Right ventricle myocardium inferior (tissue), 1 donor: ENCODE measurements around the gene AGBL2. TPM values are rescaled to one million over a fixed set of nuclear protein-coding genes. Genes with fewer than 3 reads are reported as not detected.
"Not testable (repeated sequence)": the region's sequence is repeated elsewhere in the genome, so short reads cannot be mapped to it uniquely, and the experiment has no call there.

Experiments
- ATAC-seq: fragments of 200-7000 bp; cut with Tn5 transposase; one replicate; pipeline ENCODE4 v1.9.1; 2020; ENCODE audit warnings: mild to moderate bottlenecking, moderate library complexity
- DNase-seq: peaks from one replicate; pipeline ENCODE4 v3.0.0; 2021; ENCODE audit errors: missing footprints
- intact Hi-C: fragments of 100-400 bp; cut with DNase I; formaldehyde crosslinking; loops from one replicate; pipeline ENCODE4 v1.11.0; 2022
- long read RNA-seq: library from polyadenylated mRNA; unstranded; transcript quantifications from one replicate; pipeline ENCODE4 v2.0.0, GENCODE V29; 2021
- total RNA-seq: library from RNA; stranded (reverse); fragmentation: NEBNext Ultra II Directional; extraction: Animal tissue kit (Norgen Biotek cat#: 25700); gene quantifications from one replicate; pipeline ENCODE4 v1.2.1, GENCODE V29; 2021
- donor health status: DM: no; HTN: yes; CAD: no; lungs with severe emphysema.

Gene AGBL2, protein sequence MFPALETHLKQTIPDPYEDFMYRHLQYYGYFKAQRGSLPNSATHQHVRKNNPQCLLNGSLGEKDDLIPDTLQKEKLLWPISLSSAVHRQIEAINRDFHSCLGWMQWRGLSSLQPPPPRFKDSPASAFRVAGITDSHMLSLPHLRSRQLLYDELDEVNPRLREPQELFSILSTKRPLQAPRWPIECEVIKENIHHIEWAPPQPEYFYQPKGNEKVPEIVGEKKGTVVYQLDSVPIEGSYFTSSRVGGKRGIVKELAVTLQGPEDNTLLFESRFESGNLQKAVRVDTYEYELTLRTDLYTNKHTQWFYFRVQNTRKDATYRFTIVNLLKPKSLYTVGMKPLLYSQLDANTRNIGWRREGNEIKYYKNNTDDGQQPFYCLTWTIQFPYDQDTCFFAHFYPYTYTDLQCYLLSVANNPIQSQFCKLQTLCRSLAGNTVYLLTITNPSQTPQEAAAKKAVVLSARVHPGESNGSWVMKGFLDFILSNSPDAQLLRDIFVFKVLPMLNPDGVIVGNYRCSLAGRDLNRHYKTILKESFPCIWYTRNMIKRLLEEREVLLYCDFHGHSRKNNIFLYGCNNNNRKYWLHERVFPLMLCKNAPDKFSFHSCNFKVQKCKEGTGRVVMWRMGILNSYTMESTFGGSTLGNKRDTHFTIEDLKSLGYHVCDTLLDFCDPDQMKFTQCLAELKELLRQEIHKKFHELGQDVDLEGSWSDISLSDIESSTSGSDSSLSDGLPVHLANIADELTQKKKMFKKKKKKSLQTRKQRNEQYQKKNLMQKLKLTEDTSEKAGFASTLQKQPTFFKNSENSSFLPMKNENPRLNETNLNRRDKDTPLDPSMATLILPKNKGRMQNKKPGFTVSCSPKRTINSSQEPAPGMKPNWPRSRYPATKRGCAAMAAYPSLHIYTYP
- total RNA-seq: 0.14 TPM
- long read RNA-seq: 0 reads

DNA sequence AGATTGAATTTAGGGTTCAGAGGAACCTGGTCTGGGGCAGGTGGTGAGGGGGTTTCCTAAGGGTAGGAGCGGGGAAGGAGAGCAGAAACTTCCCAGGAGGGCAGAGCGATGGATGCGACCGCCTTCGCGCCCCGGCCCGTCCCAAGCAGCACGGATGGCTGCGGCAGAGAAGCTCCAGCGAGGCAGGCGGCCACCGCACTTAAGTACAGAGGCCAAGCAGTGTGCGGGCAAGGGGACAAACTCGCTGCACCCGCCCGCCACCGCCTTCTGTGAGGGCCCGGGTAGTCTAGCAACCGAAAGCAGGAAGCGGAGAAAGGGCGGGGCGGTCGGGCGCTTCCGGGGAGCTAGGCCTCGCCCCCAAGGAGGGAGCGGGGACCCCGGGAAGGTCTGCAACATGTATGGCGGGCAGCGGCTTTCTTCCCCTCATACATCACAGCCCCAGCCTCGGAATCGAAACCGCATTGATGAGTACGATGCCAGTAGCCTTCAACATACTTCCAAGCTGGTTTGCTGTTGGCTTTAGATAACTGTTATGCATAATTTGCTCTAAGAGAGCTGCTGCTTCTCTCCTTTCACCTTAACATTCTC is at the start of gene AGBL2:
Gene AGBL2 (minus strand): TSS at position 288 of the 588 bp plus-strand sequence. CDS start 719 bp downstream, outside the sequence.
- DNase-seq (peak; percentile 93), ATAC-seq (peak; percentile 95)
- intact Hi-C loops: no loop called here

DNA sequence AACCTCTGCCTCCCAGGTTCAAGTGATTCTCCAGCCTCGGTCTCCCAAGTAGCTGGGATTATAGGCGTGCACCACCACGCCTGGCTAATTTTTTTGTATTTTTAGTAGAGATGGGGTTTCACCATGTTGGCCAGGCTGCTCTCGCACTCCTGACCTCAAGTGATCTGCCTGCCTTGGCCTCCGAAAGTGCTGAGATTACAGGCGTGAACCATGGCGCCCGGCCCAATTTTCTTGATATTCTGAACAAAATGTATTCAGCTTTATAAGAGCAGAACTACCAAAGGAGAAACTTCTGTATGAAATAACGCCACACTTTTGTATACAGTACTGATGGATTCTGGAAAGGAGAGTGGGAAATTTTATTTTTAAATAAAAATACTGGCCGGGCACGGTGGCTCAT is 44.1 kb upstream of the AGBL2 start:
- intact Hi-C loops: loop anchor here (10.0 kb wide), 1 partner anchor 124 kb away; no protein-coding TSS in a partner anchor
- not testable (repeated sequence) for DNase-seq
- peak; percentile 43 for ATAC-seq

DNA sequence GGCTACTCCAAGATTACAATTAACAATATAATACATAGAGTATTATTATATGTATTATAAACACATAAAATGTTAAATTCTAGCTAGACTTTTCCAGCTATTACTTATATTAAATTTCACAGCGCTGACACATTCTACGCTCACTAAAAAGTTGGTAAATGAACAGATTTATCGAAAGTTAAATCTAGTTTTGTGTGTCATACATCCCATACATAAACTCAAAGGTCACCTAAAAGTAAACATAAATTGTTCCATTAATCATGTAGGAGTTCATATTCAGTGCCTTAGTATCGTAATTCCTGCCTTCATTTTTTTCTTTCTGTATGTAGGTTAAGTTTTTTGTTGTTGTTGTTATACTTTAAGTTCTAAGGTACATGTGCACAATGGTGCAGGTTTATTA is 41.0 kb upstream of the AGBL2 start:
- DNase-seq: no peak
- no peak for ATAC-seq
- intact Hi-C loops: loop anchor here (10.0 kb wide), 1 partner anchor 121 kb away; no protein-coding TSS in a partner anchor

DNA sequence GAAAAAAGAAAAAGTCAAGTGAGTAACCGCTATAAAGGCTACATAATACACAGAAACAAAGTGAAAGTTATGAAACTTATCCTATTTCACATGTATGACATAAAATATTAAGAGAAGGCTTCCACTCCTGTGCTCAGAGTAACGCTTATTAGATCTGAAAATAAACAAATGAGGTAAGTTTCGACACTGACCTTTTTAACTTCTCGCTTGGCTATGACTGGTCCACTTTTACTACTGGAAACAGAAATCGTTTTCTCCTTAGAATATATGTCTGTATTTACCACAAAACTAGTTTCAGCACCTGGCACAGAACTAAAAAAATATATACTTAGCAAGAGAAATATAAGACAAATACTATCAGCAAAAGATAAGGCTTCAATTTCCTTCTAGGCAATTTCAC is 35.6 kb upstream of the AGBL2 start:
- ATAC-seq: no peak
- intact Hi-C loops: loop anchor here (10.0 kb wide), 1 partner anchor 116 kb away; no protein-coding TSS in a partner anchor

DNA sequence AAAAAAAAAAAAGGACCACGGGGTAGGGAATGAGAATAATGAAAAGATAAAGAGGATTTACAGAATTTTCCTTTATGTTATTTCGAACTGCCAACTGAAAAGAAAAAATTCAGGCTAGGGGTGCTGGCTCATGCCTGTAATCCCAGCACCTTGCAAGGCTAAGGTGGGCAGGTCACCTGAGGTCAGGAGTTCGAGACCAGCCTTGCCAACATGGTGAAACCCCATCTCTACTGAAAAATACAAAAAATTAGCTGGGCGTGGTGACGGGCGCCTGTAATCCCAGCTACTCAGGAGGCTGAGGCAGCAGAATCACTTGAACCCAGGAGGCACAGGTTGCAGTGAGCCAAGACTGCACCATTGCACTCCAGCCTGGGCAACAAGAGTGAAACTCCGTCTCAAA is 27.3 kb upstream of the AGBL2 start:
- ATAC-seq, DNase-seq, intact Hi-C loops: not testable (repeated sequence)

More for the DNA sequence above, 35.6 kb upstream of the AGBL2 start:
- no peak for DNase-seq

DNA sequence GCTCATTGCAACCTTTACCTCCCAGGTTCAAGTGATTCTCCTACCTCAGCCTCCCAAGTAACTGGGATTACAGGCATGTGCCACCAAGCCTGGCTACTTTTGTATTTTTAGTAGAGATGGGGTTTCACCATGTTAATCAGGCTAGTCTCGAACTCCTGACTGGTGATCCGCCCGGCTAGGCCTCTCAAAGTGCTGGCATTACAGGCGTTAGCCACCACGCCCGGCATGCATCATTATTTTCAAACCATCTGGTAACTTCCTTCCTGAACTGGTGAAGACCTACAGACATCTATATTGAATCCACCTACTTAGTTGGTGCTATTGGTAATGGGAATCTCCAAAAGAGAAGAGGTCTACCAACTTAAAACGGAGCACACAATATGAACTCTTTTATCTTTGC is 22.6 kb upstream of the AGBL2 start:
- DNase-seq, intact Hi-C loops, ATAC-seq: not testable (repeated sequence)

DNA sequence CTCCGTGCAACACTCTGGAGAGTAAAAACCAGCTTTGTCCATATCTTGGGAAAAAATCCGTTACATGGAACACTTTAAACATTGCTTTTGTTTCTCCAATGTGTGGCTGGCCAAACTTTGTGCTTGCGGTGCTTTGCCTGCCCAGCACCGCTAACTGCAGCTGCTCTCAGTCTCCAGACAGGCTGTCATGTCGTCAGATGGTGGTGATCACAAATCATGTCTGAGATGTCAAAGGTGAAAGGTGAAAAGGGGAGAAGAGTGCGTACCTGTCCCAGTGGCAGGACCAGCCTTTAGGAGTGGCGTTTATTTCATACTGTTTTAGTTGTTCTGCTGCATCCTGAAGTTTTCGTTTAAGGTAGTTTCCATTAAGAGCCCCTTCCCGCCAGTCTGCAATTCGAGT is 17.1 kb upstream of the AGBL2 start:
- ATAC-seq (no peak), DNase-seq (no peak)
- intact Hi-C loops: no loop called here

DNA sequence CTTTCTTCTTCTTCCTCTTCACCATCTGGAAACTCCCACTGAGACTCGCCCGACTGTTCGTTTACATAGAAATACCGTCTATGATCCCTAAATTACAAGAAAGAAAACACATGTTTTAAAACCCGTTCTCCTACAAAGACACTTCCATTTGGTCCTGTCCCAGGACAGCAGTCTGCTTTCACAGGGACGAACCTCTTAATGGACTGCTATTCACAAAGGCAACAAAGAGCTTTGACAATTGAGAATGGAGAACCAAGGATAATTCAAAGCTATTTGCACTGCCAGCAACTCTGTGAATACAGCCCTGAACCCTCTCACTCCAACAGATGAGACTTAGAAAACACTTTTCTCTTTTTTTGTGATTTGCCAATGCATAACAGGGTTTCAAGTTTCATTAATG is 16.3 kb upstream of the AGBL2 start:
- intact Hi-C loops: no loop called here
- no peak for ATAC-seq
- no peak for DNase-seq

DNA sequence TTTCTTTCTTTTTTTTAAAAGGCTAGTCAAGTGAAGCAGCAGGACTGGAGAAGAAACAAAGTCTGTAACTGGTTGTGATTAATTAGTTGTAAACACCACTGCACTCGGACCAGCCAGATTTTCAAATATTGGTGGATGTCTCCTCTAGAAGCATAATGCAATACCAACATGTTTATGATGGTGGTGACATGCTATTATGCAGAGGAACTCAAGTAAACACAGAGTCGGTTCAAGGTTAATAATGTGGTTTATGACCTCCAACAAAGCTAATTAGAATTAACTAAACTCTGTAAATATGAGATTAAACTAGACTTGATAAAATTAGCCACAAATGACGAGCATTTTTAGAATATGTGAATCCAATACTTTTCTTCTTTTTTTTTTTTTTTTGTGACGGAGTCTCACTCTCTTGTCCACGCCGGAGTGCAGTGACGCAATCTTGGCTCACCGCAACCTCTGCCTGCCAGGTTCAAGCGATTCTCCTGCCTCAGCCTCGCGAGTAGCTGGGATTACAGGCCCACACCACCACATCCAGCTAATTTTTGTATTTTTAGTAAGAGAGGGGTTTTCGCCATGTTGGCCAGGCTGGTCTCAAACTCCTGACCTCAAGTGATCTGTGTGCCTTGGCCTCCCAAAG is 11.8 kb upstream of the AGBL2 start:
- intact Hi-C loops: no loop called here

DNA sequence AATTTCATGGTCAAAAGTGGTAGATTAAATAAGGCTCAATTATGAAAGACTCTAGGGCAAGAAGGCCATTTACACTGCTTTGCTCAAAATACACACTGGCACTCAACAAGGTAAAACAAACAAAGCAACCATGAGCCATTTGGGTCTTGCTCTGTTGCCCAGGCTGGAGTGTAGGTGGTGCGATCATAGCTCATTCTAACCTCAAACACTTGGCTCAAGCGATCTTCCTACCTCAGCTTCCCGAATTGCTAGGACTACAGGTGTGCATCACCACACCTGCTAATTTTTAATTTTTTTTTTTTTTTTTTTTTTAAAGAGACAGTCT is 10.9 kb upstream of the AGBL2 start:
- ATAC-seq (no peak), DNase-seq (no peak)
- intact Hi-C loops: no loop called here

More for the DNA sequence above, 11.8 kb upstream of the AGBL2 start:
- DNase-seq (no peak), ATAC-seq (no peak)

DNA sequence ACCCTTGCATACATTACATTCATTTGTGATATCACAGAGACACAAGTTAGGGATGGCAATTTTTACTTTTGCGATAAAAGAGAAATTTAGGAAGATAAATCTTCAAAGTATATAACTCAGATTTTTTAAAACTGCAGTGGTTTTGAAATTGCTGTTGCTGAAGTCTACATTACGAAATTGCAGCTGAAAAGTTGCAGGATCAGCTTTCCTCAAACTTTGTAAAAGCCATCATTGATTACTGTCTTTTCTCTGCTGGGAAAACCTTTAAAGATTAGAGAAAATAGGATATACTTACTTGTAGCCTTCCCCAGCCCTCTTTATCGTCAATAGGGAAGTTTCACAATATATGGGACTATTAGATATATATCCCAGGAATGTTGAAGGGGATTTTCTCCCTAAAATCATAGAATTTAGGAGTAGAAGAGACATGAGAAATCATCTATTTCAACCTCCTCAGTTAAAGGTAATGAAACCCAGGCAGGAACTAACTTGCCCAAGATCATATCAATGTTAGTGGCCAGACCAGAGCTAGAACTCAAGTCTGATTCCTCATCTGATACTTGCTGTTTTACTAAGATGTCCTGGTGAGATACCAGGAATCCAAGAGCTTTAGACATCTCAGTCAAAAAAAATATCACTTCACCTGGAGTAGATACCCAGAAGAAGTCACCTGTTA is 10.4 kb upstream of the AGBL2 start:
- intact Hi-C loops: no loop called here
- no peak for ATAC-seq

DNA sequence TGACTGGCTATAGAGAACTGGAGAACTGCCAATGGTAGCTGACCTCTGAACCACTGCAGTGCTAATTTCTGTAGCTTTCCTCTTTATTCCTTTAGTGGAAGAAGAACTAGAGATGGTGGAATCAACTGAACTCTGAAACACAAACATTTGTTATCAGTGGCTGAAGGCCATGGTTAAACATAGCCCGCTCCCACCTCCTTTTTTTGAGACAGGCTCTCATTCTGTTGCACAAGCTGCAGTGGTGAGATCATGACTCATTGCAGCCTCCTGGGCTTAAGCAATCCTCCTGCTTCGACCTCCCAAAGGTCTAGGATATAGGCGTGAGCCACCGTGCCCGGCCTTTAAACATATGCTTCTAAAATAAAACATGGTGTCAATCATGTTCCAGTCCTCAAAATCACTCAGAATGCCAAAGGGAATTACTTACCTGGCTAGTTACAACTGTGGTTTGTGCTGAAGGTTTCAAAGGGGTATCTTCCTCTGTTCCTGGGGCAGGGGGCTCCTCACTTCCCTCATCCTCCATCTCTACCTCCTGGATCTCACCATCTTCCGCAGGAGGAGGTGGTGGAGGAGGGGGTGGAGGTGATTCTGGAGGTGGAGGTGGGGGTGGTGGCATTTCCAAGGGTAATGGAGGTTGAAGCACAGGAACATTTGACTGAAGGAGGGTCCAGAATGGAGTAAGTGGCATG is 9.0 kb upstream of the AGBL2 start:
- intact Hi-C loops: loop anchor here (5.0 kb wide), 1 partner anchor 82 kb away; the partner anchor contains the start of gene MTCH2
- ATAC-seq (peak; percentile 45), DNase-seq (no peak)

More for the DNA sequence above, 10.4 kb upstream of the AGBL2 start:
- DNase-seq: no peak

DNA sequence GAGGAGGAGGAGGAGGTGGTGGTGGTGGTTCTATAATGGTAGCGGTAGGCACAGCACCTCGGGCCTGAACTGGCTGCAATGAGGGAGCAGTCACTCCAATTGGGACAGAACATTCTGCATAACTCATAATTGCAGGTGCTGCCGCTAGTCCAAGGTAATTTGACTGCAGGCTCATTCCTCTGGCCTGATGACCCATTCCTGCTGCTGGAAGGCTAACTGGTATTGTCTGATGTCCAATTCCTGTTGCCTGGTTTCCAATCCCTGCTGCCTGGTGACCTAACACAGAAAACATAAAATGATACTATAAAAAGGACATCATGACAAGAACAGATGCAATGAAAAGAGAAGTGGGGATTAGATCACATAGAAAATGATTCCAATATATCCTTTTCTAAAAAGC is 7.9 kb upstream of the AGBL2 start:
- ATAC-seq (peak; percentile 81), DNase-seq (no peak)
- intact Hi-C loops: loop anchor here (5.0 kb wide), 1 partner anchor 81 kb away; the partner anchor contains the start of gene MTCH2

DNA sequence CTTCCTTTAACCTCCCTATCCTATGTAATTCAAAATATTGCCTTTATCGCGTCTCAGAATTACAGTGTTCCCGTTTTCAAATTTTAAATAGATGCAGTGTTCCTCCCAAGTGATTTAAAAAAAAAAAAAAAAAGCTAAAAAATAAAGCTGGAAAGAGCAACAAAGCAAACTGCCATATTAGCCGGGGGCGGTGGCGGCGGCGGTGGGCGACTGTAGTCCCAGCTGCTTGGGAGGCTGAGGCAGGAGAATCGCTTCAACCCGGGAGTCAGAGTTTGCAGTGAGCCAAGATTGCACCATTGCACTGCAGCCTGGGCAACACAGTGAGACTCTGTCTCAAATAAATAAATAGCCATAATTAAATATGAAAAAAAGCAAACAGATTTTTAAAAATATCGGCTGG is 5.5 kb upstream of the AGBL2 start:
- intact Hi-C loops: loop anchor here (5.0 kb wide), 1 partner anchor 78 kb away; the partner anchor contains the start of gene MTCH2
- no peak for DNase-seq
- no peak for ATAC-seq

DNA sequence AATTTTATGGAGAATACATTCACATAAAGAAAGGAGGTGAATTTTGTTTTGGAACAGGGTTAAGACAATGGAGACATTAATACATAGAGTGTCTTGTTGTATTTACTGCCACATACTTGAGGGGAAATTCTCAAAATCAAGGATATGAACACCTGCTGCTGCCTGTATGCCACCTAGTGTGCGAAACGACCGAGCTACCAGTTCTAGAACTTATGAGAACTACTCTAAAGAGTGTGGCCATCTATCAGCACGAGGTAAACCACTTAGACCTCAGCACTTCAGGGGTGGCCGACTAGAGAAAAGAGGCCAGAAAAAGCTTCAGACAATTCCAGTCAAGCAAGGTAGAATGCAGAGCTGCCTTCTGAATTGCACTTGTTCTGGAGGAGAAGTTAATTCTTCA is 1.5 kb upstream of the AGBL2 start:
- ATAC-seq: no peak
- intact Hi-C loops: no loop called here
- no peak for DNase-seq

DNA sequence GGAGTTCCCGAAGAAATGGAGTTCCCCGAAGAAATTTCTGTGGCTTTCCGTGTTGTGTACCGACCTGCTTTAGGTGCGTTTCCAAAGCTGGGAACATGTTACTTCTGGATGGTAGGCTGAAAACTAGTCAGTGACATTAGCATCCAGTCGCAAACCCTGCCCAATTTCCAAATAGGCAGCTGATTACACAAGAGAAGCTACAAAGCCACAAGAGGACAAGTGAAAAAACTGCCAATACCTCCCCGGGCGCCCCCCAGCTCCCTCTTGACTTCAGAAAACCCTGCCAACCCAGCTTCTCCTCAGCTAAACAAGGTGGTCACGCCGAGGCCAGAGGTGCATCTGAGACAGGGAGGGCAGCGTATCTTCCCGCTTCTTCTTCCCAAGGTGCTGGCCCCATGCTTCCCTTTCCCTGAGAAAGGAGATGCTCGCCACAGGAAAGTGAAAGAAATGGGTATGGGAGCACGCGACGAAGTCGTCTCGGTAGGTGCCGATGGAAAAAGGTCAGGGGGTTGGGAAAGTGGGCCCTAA is 551 bp downstream of the AGBL2 start:
- DNase-seq (peak; percentile 75), ATAC-seq (peak; percentile 32)
- intact Hi-C loops: no loop called here

DNA sequence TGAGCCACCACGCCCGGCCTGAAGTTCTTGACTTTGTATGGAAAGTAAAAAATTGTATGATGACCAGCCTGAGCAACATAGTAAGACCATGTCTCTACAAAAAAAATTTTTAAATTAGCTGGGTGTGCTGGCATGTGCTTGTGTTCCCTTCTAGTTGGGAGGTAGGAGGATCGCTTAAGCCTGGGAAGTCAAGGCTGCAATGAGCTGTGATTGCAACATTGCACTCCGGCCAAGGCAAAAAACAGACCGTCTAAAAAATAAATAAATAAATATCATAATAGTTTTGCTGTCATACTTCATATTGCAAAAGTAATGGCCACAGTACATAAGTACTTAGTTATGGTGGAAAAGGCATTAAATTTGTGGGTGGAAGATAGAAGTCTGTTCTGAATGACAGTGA is 3.4 kb downstream of the AGBL2 start:
- DNase-seq: no peak
- intact Hi-C loops: no loop called here
- no peak for ATAC-seq
